ENCODE data around the gene AUTS2. TPM values are rescaled to one million over a fixed set of nuclear protein-coding genes. Genes with fewer than 3 reads are reported as not detected.
A peak's percentile ranks its signal among the peaks of the same experiment; 100 is the strongest.

Gene AUTS2
- total and polyA plus RNA-seq, 2 of the 8 experiments (the other 6 are each of a cell fraction or from before 2014, with no cell fraction given) = 25.9 to 101 TPM

DNA sequence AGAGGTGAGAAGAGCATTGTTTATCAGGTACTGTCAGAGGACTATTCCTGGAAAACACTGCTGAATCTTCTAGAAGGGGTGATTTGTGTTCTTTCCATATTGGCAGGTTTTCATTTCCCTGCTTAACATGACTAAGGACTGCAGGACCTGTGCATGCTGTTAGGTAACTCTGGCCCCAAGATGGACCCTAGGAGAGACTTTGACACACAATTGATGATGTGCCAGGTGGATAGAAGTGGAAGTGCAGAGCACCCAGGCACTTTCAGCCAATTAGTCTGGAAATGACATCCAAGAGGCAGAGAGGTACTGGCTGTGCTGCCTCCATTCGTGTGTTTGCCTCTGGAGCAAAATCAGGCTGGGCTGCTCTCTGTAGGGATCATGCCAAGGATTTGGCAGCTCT lies 1037.4 kb downstream of the AUTS2 start:
- 93% methylated on average over 1 of the region's 1 CpG; no CpG with 5 or more reads in 1 of the 2 experiments for WGBS, 2 experiments (ENCODE audit: extremely low coverage in 1 of 2, insufficient coverage in 1 of 2, insufficient read length in 1 of 2, insufficient replicate concordance in 2 of 2, low coverage in 1 of 2, low lambda C conversion rate in 2 of 2, missing lambda C conversion rate in 1 of 2)
- Histone ChIP-seq H4K91ac (replicated peaks; ENCODE audit: insufficient read length, low read length) (no peak overlapping the region), H3K23me2 (ENCODE audit: low read depth, low read length) (no peaks in the 10 kb centered on the region), H4K20me1 (replicated peaks in 1 of 2; ENCODE audit: control insufficient read depth in 1 of 2, insufficient read depth in 2 of 2, low read length in 2 of 2) (no peaks in the 10 kb centered on the region), H3K9me3 (ENCODE audit: insufficient read depth in 2 of 2, low read depth in 1 of 2, low read length in 1 of 2) (no peaks in the 10 kb centered on the region; a peak in 1 of 4 replicates), H2AK5ac (ENCODE audit: low read depth, low read length) (0 out of 2 replicates have a peak overlapping the region, but pooled peaks have one; percentile 56), H4K8ac (ENCODE audit: extremely low read depth, insufficient read depth, low read length) (no peak overlapping the region), H3K79me2 (ENCODE audit: control insufficient read depth in 1 of 2, insufficient read depth in 2 of 2, low read length in 2 of 2) (no peaks in the 10 kb centered on the region), H3K27ac (ENCODE audit: low read depth, low read length) (no peak overlapping the region), H3K14ac (ENCODE audit: insufficient read length) (no peak overlapping the region), H3K79me1 (ENCODE audit: low read depth, low read length) (no peaks in the 10 kb centered on the region), H3K23ac (ENCODE audit: insufficient read length) (no peak overlapping the region), H2BK12ac (ENCODE audit: low read depth, low read length) (no peak overlapping the region), H3K56ac (replicated peaks; ENCODE audit: insufficient read length, low read depth, low read length) (no peak overlapping the region), H3K4me2 (ENCODE audit: insufficient read depth in 1 of 2, low read depth in 2 of 2, low read length in 2 of 2) (no peak overlapping the region), H3K4me1 (replicated peaks in 1 of 4; ENCODE audit: control insufficient read depth in 3 of 4, insufficient read depth in 4 of 4, low read length in 3 of 4) (peaks cover 8 to 19% (median 12%) of the 10 kb centered on the region in 4 experiments), H2BK15ac (ENCODE audit: low read length) (no peak overlapping the region), H3K4me3 (ENCODE audit: extremely low read depth in 1 of 4, insufficient read depth in 2 of 4, low read depth in 3 of 4, low read length in 4 of 4) (no peak overlapping the region), H3K9ac (replicated peaks in 1 of 4; ENCODE audit: extremely low read depth in 1 of 4, low read depth in 3 of 4, low read length in 3 of 4) (no peak overlapping the region), H2BK5ac (ENCODE audit: low read depth, low read length) (no peak overlapping the region), H2AFZ (ENCODE audit: low read length) (no peak overlapping the region), H3K27me3 (replicated peaks in 1 of 4; ENCODE audit: control insufficient read depth in 3 of 4, extremely low read depth in 1 of 4, insufficient read depth in 3 of 4, low read length in 3 of 4) (no peaks in the 10 kb centered on the region; a peak in 2 of 7 replicates), H3K4ac (replicated peaks; ENCODE audit: insufficient read length, low read depth, low read length) (no peak overlapping the region), H2BK20ac (ENCODE audit: low read length) (no peak overlapping the region), H3K18ac (ENCODE audit: extremely low read depth, low read length) (no peak overlapping the region), H2BK120ac (replicated peaks; ENCODE audit: low read depth, low read length) (no peak overlapping the region), H4K5ac (ENCODE audit: insufficient read length, low read depth, low read length) (no peak overlapping the region), H3K36me3 (ENCODE audit: control insufficient read depth in 2 of 4, insufficient read depth in 4 of 4, low read length in 3 of 4) (no peaks in the 10 kb centered on the region)
- TF ChIP-seq GABPA (IDR thresholded peaks at IDR 0.05; ENCODE audit: borderline replicate concordance, insufficient read depth, low read length) (no peak), EP300 (IDR thresholded peaks at IDR 0.05; ENCODE audit: borderline replicate concordance in 1 of 2, low read depth in 2 of 2, low read length in 2 of 2) (no peak)
- POLR2A ChIA-PET (ENCODE audit: partially characterized antibody) = no interaction called here
- DNase-seq (ENCODE audit: low read depth in 1 of 2, low spot score in 2 of 2) = no peak
- no peak for FAIRE-seq
- CTCF ChIA-PET (ENCODE audit: partially characterized antibody) = interaction anchor here (1.2 to 1.7 kb wide), 2 partner anchors 11 to 37 kb away, joined by 4 to 5 read pairs; no protein-coding TSS in a partner anchor
